H1 (cell line): ENCODE measurements around the gene PDIA5. TPM values are rescaled to one million over a fixed set of nuclear protein-coding genes. Genes with fewer than 3 reads are reported as not detected.

Source experiments
- CTCF ChIA-PET: fragments of 300-600 bp; sonication (Branson Sonifier 250); formaldehyde crosslinking; loops from one replicate; lab custom pipeline; 2021; ENCODE audit not compliant: partially characterized antibody; lab: Charles Lee
- POLR2A ChIA-PET: fragments of 300-600 bp; sonication (Branson Sonifier 250); formaldehyde crosslinking; loops from one replicate; lab custom pipeline; 2021; ENCODE audit warnings: inconsistent platforms; ENCODE audit not compliant: partially characterized antibody; lab: Charles Lee
- DNase-seq, 2 experiments: peaks; one replicate each; pipeline versions ENCODE4 v3.0.0 to v3.0.0-alpha.2; 2010 to 2022; ENCODE audit warnings: low spot score in 2 of 2, low read depth in 1 of 2, mixed read lengths in 1 of 2
- FAIRE-seq: peaks from 2 replicates; lab custom pipeline; 2011; peaks lifted over from hg19 to GRCh38; lab: Jason Lieb, UNC
- H2AFZ ChIP-seq: 2 replicates; pipeline ENCODE4 v1.8.1; 2012; ENCODE audit warnings: low read length, inconsistent platforms
- H2AK5ac ChIP-seq: 2 replicates; pipeline ENCODE4 v1.6.1; 2013; ENCODE audit warnings: low read depth, low read length
- H2BK120ac ChIP-seq: replicated peaks from 2 replicates; pipeline ENCODE3; 2013; ENCODE audit warnings: low read depth, low read length, inconsistent platforms
- H2BK12ac ChIP-seq: 2 replicates; pipeline ENCODE4 v1.6.1; 2013; ENCODE audit warnings: low read depth, low read length
- H2BK15ac ChIP-seq: 2 replicates; pipeline ENCODE4 v1.6.1; 2013; ENCODE audit warnings: low read length
- H2BK20ac ChIP-seq: 2 replicates; pipeline ENCODE4 v1.6.1; 2013; ENCODE audit warnings: low read length
- H2BK5ac ChIP-seq: 2 replicates; pipeline ENCODE4 v1.6.1; 2013; ENCODE audit warnings: low read depth, low read length
- H3K14ac ChIP-seq: 2 replicates; pipeline ENCODE4 v1.6.1; 2013; ENCODE audit warnings: inconsistent platforms; ENCODE audit not compliant: insufficient read length
- H3K18ac ChIP-seq: 2 replicates; pipeline ENCODE4 v1.6.1; 2013; ENCODE audit warnings: low read length; ENCODE audit errors: extremely low read depth
- H3K23ac ChIP-seq: 2 replicates; pipeline ENCODE4 v1.6.1; 2013; ENCODE audit warnings: inconsistent platforms; ENCODE audit not compliant: insufficient read length
- H3K23me2 ChIP-seq: 2 replicates; pipeline ENCODE4 v1.6.1; 2013; ENCODE audit warnings: low read depth, low read length
- H3K27ac ChIP-seq: 2 replicates; pipeline ENCODE4 v1.6.1; 2011; ENCODE audit warnings: low read depth, low read length, inconsistent platforms
- H3K27me3 ChIP-seq, 4 experiments: replicated peaks in 1 of 4; 1 replicate in 1 of 4; 2 replicates in 3 of 4; pipeline versions ENCODE4 v1.6.1 to v1.8.1; 2011 to 2013; ENCODE audit warnings: low read length in 3 of 4, mild to moderate bottlenecking in 3 of 4, inconsistent platforms in 2 of 4, mixed read lengths in 2 of 4, moderate library complexity in 1 of 4; ENCODE audit not compliant: control insufficient read depth in 3 of 4, insufficient read depth in 3 of 4; ENCODE audit errors: extremely low read depth in 1 of 4
- H3K36me3 ChIP-seq, 4 experiments: 2 replicates each; pipeline versions ENCODE4 v1.6.1 to v1.8.1; 2011 to 2013; ENCODE audit warnings: mild to moderate bottlenecking in 4 of 4, low read length in 3 of 4, moderate library complexity in 2 of 4, control low read depth in 1 of 4, inconsistent platforms in 1 of 4; ENCODE audit not compliant: insufficient read depth in 4 of 4, control insufficient read depth in 2 of 4
- H3K4ac ChIP-seq: replicated peaks from 2 replicates; pipeline ENCODE3; 2013; ENCODE audit warnings: low read length, low read depth, mixed read lengths, inconsistent platforms; ENCODE audit not compliant: insufficient read length
- H3K4me1 ChIP-seq, 4 experiments: replicated peaks in 1 of 4; 1 replicate in 1 of 4; 2 replicates in 3 of 4; pipeline versions ENCODE4 v1.6.1 to v1.8.1; 2011 to 2013; ENCODE audit warnings: low read length in 3 of 4, inconsistent platforms in 2 of 4, mixed read lengths in 1 of 4; ENCODE audit not compliant: insufficient read depth in 4 of 4, control insufficient read depth in 3 of 4
- H3K4me2 ChIP-seq, 2 experiments: 2 replicates each; pipeline versions ENCODE4 v1.6.1 to v1.8.1; 2011 to 2013; ENCODE audit warnings: low read depth in 2 of 2, low read length in 2 of 2, control low read depth in 1 of 2, inconsistent platforms in 1 of 2, mild to moderate bottlenecking in 1 of 2; ENCODE audit not compliant: insufficient read depth in 1 of 2
- H3K4me3 ChIP-seq, 4 experiments: fragments of 200-600, 300-600 bp in 1 of 4; sonication (generic), shearing (Covaris generic), sonication (Bioruptor Twin) in 1 of 4; 2 replicates each; pipeline versions ENCODE4 v1.5.1 to v1.8.1; 2011 to 2016; ENCODE audit warnings: low read length in 4 of 4, low read depth in 3 of 4, control low read depth in 2 of 4, inconsistent platforms in 2 of 4, mild to moderate bottlenecking in 2 of 4, mixed read lengths in 1 of 4, moderate library complexity in 1 of 4; ENCODE audit not compliant: insufficient read depth in 2 of 4; ENCODE audit errors: extremely low read depth in 1 of 4
- H3K56ac ChIP-seq: replicated peaks from 2 replicates; pipeline ENCODE3; 2013; ENCODE audit warnings: low read depth, mild to moderate bottlenecking, mixed read lengths, low read length, inconsistent platforms; ENCODE audit not compliant: insufficient read length
- H3K79me1 ChIP-seq: 2 replicates; pipeline ENCODE4 v1.6.1; 2013; ENCODE audit warnings: low read depth, low read length, control low read depth
- H3K79me2 ChIP-seq, 2 experiments: 2 replicates each; pipeline versions ENCODE4 v1.6.1 to v1.8.1; 2012 to 2013; ENCODE audit warnings: low read length in 2 of 2, mild to moderate bottlenecking in 2 of 2, inconsistent platforms in 1 of 2; ENCODE audit not compliant: insufficient read depth in 2 of 2, control insufficient read depth in 1 of 2
- H3K9ac ChIP-seq, 4 experiments: replicated peaks in 1 of 4; 1 replicate in 1 of 4; 2 replicates in 3 of 4; pipeline versions ENCODE4 v1.6.1 to v1.8.1; 2011 to 2013; ENCODE audit warnings: low read depth in 3 of 4, low read length in 3 of 4, control low read depth in 2 of 4, mild to moderate bottlenecking in 2 of 4, moderate library complexity in 2 of 4, inconsistent platforms in 1 of 4; ENCODE audit errors: extremely low read depth in 1 of 4
- H3K9me3 ChIP-seq, 2 experiments: 2 replicates each; pipeline versions ENCODE4 v1.6.1 to v1.8.1; 2012 to 2013; ENCODE audit warnings: mild to moderate bottlenecking in 2 of 2, moderate library complexity in 2 of 2, control low read depth in 1 of 2, inconsistent platforms in 1 of 2, low read depth in 1 of 2, low read length in 1 of 2, mixed read lengths in 1 of 2; ENCODE audit not compliant: insufficient read depth in 2 of 2
- H4K20me1 ChIP-seq, 2 experiments: replicated peaks in 1 of 2; 2 replicates each; pipeline versions ENCODE3 to v1.8.1; 2011 to 2013; ENCODE audit warnings: inconsistent platforms in 2 of 2, low read length in 2 of 2, mild to moderate bottlenecking in 1 of 2; ENCODE audit not compliant: insufficient read depth in 2 of 2, control insufficient read depth in 1 of 2
- H4K5ac ChIP-seq: 2 replicates; pipeline ENCODE4 v1.6.1; 2013; ENCODE audit warnings: low read length, low read depth, mixed read lengths, inconsistent platforms; ENCODE audit not compliant: insufficient read length
- H4K8ac ChIP-seq: 2 replicates; pipeline ENCODE4 v1.8.0; 2013; ENCODE audit warnings: mild to moderate bottlenecking, moderate library complexity, low read length, inconsistent platforms; ENCODE audit not compliant: insufficient read depth; ENCODE audit errors: extremely low read depth
- H4K91ac ChIP-seq: replicated peaks from 2 replicates; pipeline ENCODE3; 2013; ENCODE audit warnings: low read length, mixed read lengths, inconsistent platforms; ENCODE audit not compliant: insufficient read length
- CEBPB ChIP-seq: IDR thresholded peaks from 2 replicates; pipeline ENCODE4 v1.6.1; 2012; ENCODE audit warnings: low read depth, low read length
- KDM1A ChIP-seq: fragments of 200-600, 300-600 bp; sonication (generic); IDR thresholded peaks from 2 replicates; pipeline ENCODE4 v1.7.1; 2016; ENCODE audit warnings: mild to moderate bottlenecking, low read length, borderline replicate concordance
- WGBS, 2 experiments: shearing (Covaris generic) in 1 of 2; methylation state at CpG; one replicate each; pipeline versions ENCODE4 v1.1.6 to v1.1.7; 2013 to 2015; ENCODE audit warnings: low lambda C conversion rate in 2 of 2, mixed read lengths in 2 of 2, inconsistent platforms in 1 of 2, low coverage in 1 of 2, missing lambda C conversion rate in 1 of 2; ENCODE audit not compliant: insufficient replicate concordance in 2 of 2, insufficient coverage in 1 of 2, insufficient read length in 1 of 2; ENCODE audit errors: extremely low coverage in 1 of 2, missing lambda C conversion rate in 1 of 2; 5-methylcytosine and 5-hydroxymethylcytosine counted together
- polyA plus RNA-seq, 7 experiments: library from polyadenylated mRNA; depleted of rRNA in 3 of 7; stranded (reverse) in 5 of 7; unstranded in 2 of 7; fragments of >200 nt in 5 of 7; fragments of 200-250 nt in 2 of 7; gene quantifications; 1 replicate in 5 of 7; 2 replicates in 1 of 7; 4 replicates in 1 of 7; pipeline versions ENCODE4 v1.2.1 to v1.2.3, GENCODE V29; 2011 to 2013; ENCODE audit warnings: missing spikeins in 2 of 7, mixed read lengths in 2 of 7
- total RNA-seq: library from RNA; stranded (reverse); fragmentation: NEBNext Ultra II Directional; extraction: Animal tissue kit (Norgen Biotek cat#: 25700); gene quantifications from 2 replicates; pipeline ENCODE4 v1.2.1, GENCODE V29; 2021

The PDIA5 gene
- total and polyA plus RNA-seq, 2 of the 8 experiments (the other 6 are each of a cell fraction or from before 2014, with no cell fraction given) = 18.2 to 32.8 TPM

DNA sequence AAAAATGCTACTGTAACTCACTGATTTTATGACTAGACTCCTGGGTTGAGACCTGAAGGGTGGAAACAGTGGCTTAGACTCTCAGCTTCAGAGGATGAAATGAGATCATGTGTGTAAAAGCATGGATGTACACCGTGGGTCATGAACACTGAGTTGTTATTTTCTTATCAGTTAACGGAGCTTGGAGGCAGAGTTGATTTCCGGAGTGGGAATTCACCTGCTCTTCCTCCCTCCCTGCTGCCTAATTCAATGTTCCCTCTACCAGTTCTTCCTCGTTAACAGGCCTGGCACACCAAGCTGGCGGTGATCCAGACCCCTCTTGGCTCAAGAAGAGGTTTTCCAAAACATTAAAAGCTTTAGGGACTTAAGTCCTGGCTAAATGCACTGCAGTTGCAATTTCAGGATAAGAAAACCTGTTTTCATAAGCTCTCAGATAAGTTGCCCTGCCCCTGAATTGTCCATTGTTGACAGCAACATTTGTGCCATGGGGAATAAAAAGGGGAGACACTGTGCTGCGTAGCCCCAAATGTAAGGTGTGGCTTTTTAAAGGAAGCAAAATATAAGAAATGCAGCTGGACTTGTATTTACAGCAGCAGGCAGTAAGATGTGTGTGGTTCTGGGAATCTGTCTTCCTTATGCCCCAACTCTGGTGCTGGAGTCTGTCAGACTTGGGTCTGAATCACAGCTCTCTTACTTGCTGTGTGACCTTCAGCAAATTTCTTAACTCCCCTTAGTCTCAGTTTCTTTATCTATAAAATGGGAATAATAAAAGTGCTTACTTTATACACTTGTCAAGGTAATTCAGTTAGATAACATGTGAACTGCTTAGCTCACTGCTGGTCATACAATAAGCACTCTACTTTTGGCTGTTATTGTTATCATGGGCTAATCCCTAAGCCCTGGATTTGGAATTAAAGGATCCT lies 9.9 kb downstream of the PDIA5 start:
- H2BK20ac ChIP-seq = no peak overlapping the region
- H3K4me2 ChIP-seq = no peak overlapping the region
- no peak overlapping the region for H3K4ac ChIP-seq
- H2BK120ac ChIP-seq = no peak overlapping the region
- no peak overlapping the region for H4K8ac ChIP-seq
- no peak overlapping the region for H3K18ac ChIP-seq
- no peak overlapping the region for H4K91ac ChIP-seq
- H3K79me2 ChIP-seq = peaks cover 13 to 86% of the 10 kb centered on the region in 2 experiments
- no peak overlapping the region for H3K9ac ChIP-seq
- TF ChIP-seq CEBPB = no peak
- TF ChIP-seq KDM1A = 0 out of 2 replicates have a peak, but pooled peaks have one; percentile 22
- FAIRE-seq (no peak), DNase-seq (no peak)
- no peaks in the 10 kb centered on the region for H3K9me3 ChIP-seq
- ChIA-PET POLR2A (interaction anchor here (1.0 to 1.4 kb wide), 2 partner anchors 9 to 16 kb away, joined by 3 to 4 read pairs; no protein-coding TSS in a partner anchor), CTCF (interaction anchor here (1.0 to 1.3 kb wide), 5 partner anchors 9 to 134 kb away, joined by 3 to 5 read pairs (median 4); no protein-coding TSS in a partner anchor)
- peaks cover 8% of the 10 kb centered on the region for H3K79me1 ChIP-seq
- H3K23me2 ChIP-seq = no peaks in the 10 kb centered on the region; the same call in 1 of the 2 replicates
- H3K27ac ChIP-seq = no peak overlapping the region
- no peaks in the 10 kb centered on the region for H3K27me3 ChIP-seq
- H2AFZ ChIP-seq = no peak overlapping the region
- H2BK15ac ChIP-seq = no peak overlapping the region
- no peak overlapping the region for H3K4me3 ChIP-seq
- peaks cover 17 to 18% of the 10 kb centered on the region in 2 experiments for H4K20me1 ChIP-seq
- peaks cover 0 to 4% (median 2%) of the 10 kb centered on the region in 4 experiments; a peak in 3 of 7 replicates for H3K4me1 ChIP-seq
- H2BK5ac ChIP-seq = no peak overlapping the region
- H2AK5ac ChIP-seq = no peak overlapping the region
- H2BK12ac ChIP-seq = no peak overlapping the region
- H3K36me3 ChIP-seq = no peaks in the 10 kb centered on the region
- H3K14ac ChIP-seq = no peak overlapping the region
- WGBS, 2 experiments = 93% methylated on average over 6 of the region's 6 CpGs; no CpG with 5 or more reads in 1 of the 2 experiments
- no peak overlapping the region for H3K23ac ChIP-seq
- H4K5ac ChIP-seq = no peak overlapping the region
- no peak overlapping the region for H3K56ac ChIP-seq
